HuH-7.5 (cell line): ENCODE results near the gene DCXR.

Experiments used
- DNase-seq: peaks from one replicate; pipeline ENCODE4 v3.0.0; 2011; ENCODE audit warnings: low spot score

DCXR gene

GRCh38 chr17:81998212-81998611 lies 39.3 kb downstream of the DCXR start:
- no peak for DNase-seq

- DNase-seq: no peak
Observed at GRCh38 chr17:81996757-81997441, 40.6 kb downstream of the DCXR start.

- DNase-seq: no peak
Observed at GRCh38 chr17:81996232-81996756, 41.2 kb downstream of the DCXR start.

GRCh38 chr17:81995463-81996231 lies 41.9 kb downstream of the DCXR start:
- no peak for DNase-seq

GRCh38 chr17:81994593-81995462 lies 42.7 kb downstream of the DCXR start:
- no peak for DNase-seq

GRCh38 chr17:81993729-81994592 lies 43.5 kb downstream of the DCXR start:
- no peak for DNase-seq

GRCh38 chr17:81992306-81993102 lies 45.0 kb downstream of the DCXR start:
- DNase-seq: no peak

GRCh38 chr17:81991684-81992305 lies 45.7 kb downstream of the DCXR start:
- DNase-seq: no peak

- no peak for DNase-seq
Observed at GRCh38 chr17:81990836-81991683, 46.4 kb downstream of the DCXR start.

- no peak for DNase-seq
Observed at GRCh38 chr17:81987161-81987770, 50.2 kb downstream of the DCXR start.

GRCh38 chr17:81986606-81987005 lies 50.9 kb downstream of the DCXR start:
- DNase-seq: no peak
